GM21825 (cell line): ENCODE data around the gene G6PC2.

Experiments used
- ATAC-seq: cut with Tn5 transposase; IDR thresholded peaks from one replicate; pipeline ENCODE4 v1.9.1; 2021; ENCODE audit warnings: mild to moderate bottlenecking, moderate library complexity; ENCODE audit not compliant: unreplicated experiment

Gene G6PC2

DNA sequence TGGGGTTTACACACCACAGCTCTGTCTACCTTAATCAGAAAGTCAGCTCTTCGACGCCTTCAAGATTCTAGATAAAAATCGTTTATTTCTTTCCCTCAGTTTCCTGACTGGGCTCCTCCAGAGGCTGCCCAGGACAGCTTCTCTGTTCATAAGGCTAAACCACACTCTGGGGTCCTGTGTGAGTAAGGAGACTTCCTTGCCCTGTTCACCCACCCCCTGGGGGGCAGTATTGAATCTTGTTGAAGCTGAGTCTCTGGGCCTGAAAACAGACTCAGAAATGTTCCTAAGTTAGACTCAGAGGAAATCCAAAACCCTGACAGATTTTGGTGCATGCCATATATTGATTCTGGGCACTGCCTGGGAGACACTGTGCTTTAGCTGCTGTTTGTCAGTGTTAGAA, 43.0 kb downstream of the G6PC2 start:
- ATAC-seq = no peak

DNA sequence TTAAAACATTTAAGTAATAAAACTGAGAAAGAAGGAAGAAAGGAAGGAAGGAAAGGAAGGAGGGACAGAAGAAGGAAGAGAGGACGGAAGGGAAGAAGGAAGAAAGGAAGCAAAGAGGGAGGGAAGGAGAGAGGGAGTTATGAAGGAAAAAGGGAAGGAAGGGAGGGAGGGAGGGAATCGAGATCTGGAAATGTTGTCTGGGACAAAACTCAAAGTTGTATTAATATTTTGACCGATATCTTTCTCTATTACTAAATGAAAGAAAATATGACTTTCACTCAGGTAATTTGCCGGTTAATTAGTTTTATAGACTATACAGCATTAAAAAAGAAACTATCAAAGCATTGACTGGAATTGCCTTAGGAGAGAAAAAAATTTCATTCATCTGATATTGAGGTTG, 44.4 kb downstream of the G6PC2 start:
- ATAC-seq = no peak

DNA sequence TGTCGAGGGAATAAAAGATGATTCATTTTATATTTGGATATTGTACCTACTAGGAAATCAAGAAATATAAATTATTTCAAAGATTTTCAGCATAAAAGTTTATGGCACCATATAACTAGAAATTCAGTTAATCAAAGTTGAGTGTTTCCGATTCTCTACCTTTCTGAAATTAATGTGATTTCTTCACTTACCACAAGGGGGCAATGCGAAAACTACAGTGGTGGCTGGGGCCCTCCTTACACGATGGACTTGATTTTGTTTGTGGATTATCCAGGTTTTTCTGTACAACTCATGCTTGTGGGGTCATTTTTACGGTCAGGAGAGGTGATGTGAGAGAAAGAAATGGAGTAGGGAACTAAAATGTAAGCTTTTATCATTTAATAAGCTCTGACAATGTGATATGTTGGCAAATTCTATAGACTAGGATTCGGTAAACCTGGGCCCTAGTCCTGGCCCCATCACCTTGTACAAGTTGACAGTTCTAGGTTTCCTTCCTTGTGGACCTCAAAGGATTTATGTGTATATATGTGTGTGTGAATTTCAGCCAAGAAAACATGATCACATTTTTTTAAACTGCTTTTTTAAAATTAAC, 47.6 kb downstream of the G6PC2 start:
- no peak for ATAC-seq

DNA sequence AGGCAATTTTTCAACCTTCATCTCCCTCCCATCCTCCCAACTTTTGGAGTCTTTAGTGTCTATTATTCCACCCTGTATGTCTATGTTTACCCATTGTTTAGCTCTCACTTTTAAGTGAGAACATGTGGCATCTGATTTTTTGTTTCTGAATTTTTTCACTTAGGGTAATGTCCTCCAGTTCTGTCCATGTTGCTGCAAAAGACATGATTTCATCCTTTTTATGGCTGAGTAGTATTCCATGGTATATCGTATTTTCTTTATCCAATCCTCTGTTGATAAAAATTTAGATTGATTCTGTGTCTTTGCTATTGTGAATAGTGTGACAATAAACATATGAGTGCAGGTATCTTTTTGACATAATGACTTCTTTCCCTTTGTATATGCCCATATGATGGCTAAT, 48.2 kb downstream of the G6PC2 start:
- ATAC-seq = no peak

DNA sequence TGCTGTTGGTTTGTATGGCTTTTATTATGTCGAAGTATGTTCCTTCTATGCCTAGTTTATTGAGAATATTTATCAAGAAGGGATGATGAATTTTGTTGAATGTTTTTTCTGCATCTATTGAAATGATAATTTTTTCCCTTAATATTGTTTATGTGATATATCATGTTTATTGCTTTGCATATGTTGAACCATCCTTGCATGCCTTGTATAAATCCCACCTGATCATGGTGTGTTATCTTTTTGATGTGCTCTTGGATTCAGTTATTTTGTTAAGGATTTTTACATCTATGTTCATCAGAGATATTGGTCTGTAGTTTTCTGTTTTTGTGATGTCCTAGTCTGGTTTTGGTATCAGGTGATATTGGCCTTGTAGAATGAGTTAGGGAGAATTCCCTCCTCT, 50.8 kb downstream of the G6PC2 start:
- ATAC-seq = no peak

DNA sequence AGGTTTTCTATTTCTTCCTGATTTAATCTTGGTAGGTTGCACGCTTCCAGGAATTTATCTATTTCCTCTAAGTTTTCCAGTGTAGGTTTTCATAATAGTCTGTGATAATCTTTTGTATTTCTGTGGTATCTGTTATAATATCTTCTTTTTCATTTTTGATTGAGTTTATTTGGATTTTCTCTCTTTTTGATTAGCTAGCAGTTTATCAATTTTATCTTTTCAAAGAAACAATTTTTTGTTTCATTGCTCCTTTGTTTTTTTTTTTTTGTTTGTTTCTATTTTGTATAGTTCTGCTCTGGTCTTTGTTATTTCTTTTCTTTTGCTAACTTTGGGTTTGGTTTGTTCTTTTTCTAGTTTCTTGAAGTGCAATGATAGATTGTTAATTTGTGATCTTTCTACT, 51.3 kb downstream of the G6PC2 start:
- ATAC-seq = no peak

DNA sequence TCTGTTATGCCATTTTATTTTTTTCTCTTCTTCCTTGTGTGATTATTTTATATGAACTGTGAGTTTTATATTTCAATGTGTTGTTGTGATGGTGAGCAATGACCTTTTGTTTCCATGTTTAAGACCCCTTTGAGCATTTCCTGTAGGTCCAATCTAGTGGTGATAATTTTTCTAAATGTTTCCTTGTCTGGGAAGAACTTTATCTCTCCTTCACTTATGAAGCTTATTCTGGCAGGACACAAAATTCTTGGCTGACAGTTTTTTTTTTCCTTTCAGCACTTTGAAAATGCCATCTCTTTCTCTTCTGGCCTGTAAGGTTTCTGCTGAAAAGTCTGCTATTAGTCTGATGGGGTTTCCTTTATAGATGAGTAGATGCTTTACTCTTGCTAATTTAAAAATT, 53.2 kb downstream of the G6PC2 start:
- ATAC-seq = no peak

DNA sequence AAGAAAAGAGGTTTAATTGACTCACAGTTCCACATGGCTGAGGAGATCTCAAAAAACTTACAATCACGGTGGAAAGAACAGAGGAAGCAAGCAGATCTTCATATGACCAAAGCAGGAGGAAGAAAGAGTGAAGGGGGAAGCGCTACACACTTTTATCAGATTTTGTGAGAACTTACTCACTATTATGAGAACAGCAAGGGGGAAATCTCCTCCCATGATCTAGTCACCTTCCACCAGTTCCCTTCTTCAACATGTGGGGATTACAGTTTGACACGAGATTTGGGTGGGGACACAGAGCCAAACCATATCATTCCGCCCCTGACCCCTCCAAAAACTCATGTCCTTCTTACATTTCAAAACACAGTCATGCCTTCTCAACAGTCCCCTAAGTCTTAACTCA, 54.2 kb downstream of the G6PC2 start:
- ATAC-seq = no peak

DNA sequence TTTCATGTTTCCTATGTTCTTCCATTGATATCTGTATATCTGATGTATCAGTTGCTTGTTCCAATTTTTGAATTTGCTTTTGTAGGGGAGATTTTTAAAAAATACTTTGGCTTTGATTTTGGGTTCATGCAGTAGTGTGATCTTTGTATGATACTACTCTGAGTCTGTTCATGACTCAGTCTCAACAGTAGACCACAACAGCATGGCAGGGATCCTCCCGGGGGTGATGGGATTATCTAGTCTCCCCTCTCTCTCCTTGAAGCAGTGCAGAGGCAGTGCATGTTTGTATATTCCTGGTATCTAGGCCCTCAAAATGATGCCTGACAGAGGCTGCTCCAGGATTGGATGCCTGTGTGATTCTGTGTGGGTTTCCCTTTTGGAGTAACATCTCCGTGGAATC, 55.3 kb downstream of the G6PC2 start:
- no peak for ATAC-seq
